SK-N-SH (cell line): Measurements from ENCODE around the gene CSNK2A1. TPM values are rescaled to one million over a fixed set of nuclear protein-coding genes. Genes with fewer than 3 reads are reported as not detected.

Experiments used
- CTCF ChIA-PET: fragments of 300-600, 350-600 bp; formaldehyde crosslinking; extraction: SDS; loops from one replicate; lab custom pipeline; 2021; lab: Yijun Ruan, JAX
- POLR2A ChIA-PET: fragments of 350-600 bp; sonication (Branson Sonifier 250); formaldehyde crosslinking; extraction: SDS; loops from one replicate; lab custom pipeline; 2020; ENCODE audit warnings: antibody characterized with exemption, inconsistent platforms; lab: Yijun Ruan, JAX
- DNase-seq: peaks from one replicate; pipeline ENCODE4 v3.0.0; 2012
- H2AFZ ChIP-seq: fragments of 200-600 bp; sonication (generic); 2 replicates; pipeline ENCODE4 v1.8.1; 2016; ENCODE audit warnings: antibody characterized with exemption, mild to moderate bottlenecking, low read depth
- H3F3A ChIP-seq: fragments of 200-600 bp; sonication (generic); replicated peaks from 2 replicates; pipeline ENCODE3; 2016; ENCODE audit warnings: antibody characterized with exemption, mild to moderate bottlenecking; ENCODE audit not compliant: insufficient read depth
- H3K27ac ChIP-seq, 2 experiments: fragments of 200-500 bp in 1 of 2; fragments of 200-600 bp in 1 of 2; sonication (Bioruptor generic) in 1 of 2; sonication (generic), shearing (Covaris generic) in 1 of 2; 2 replicates each; pipeline versions ENCODE4 v1.5.1 to v1.6.1; 2014 to 2016; ENCODE audit warnings: low read depth in 2 of 2, inconsistent platforms in 1 of 2, low read length in 1 of 2, mild to moderate bottlenecking in 1 of 2, mixed read lengths in 1 of 2
- H3K27me3 ChIP-seq: fragments of 200-600 bp; sonication (generic), shearing (Covaris generic); 2 replicates; pipeline ENCODE4 v1.6.1; 2016; ENCODE audit warnings: mixed run types; ENCODE audit not compliant: insufficient read depth
- H3K36me3 ChIP-seq, 2 experiments: fragments of 200-500 bp in 1 of 2; fragments of 200-600 bp in 1 of 2; sonication (Bioruptor generic) in 1 of 2; sonication (generic) in 1 of 2; replicated peaks in 1 of 2; 2 replicates each; pipeline versions ENCODE3 to v1.5.1; 2014 to 2016; ENCODE audit warnings: low read length in 1 of 2, mild to moderate bottlenecking in 1 of 2; ENCODE audit not compliant: insufficient read depth in 2 of 2, control insufficient read depth in 1 of 2
- H3K4me1 ChIP-seq, 2 experiments: fragments of 200-500 bp in 1 of 2; fragments of 200-600 bp in 1 of 2; sonication (Bioruptor generic) in 1 of 2; sonication (generic), shearing (Covaris generic) in 1 of 2; 2 replicates each; pipeline versions ENCODE4 v1.5.1 to v1.6.1; 2014 to 2016; ENCODE audit warnings: low read depth in 1 of 2, low read length in 1 of 2, mixed run types in 1 of 2; ENCODE audit not compliant: insufficient read depth in 2 of 2, control insufficient read depth in 1 of 2
- H3K4me2 ChIP-seq: fragments of 200-600 bp; sonication (generic), shearing (Covaris generic); 2 replicates; pipeline ENCODE4 v1.6.1; 2017; ENCODE audit warnings: mixed run types
- H3K4me3 ChIP-seq, 2 experiments: fragments of 200-500 bp in 1 of 2; fragments of 200-600 bp in 1 of 2; sonication (Bioruptor generic) in 1 of 2; sonication (generic), shearing (Covaris generic) in 1 of 2; 2 replicates each; pipeline versions ENCODE4 v1.5.1 to v1.8.1; 2014 to 2016; ENCODE audit warnings: low read depth in 2 of 2, inconsistent platforms in 1 of 2, low read length in 1 of 2, mild to moderate bottlenecking in 1 of 2, mixed read lengths in 1 of 2, moderate library complexity in 1 of 2
- H3K79me2 ChIP-seq: fragments of 200-600 bp; sonication (generic); 2 replicates; pipeline ENCODE4 v1.8.1; 2017; ENCODE audit warnings: mild to moderate bottlenecking; ENCODE audit not compliant: insufficient read depth
- H3K9ac ChIP-seq: fragments of 200-600 bp; sonication (generic); 2 replicates; pipeline ENCODE4 v1.6.1; 2017; ENCODE audit warnings: mixed run types
- H3K9me2 ChIP-seq: fragments of 200-600 bp; sonication (generic); 2 replicates; pipeline ENCODE4 v1.6.1; 2017; ENCODE audit warnings: mixed run types
- H3K9me3 ChIP-seq: fragments of 200-600 bp; sonication (generic); 2 replicates; pipeline ENCODE4 v1.6.1; 2017; ENCODE audit warnings: mixed run types, mild to moderate bottlenecking, moderate library complexity
- H4K20me1 ChIP-seq: fragments of 200-600 bp; sonication (generic); 2 replicates; pipeline ENCODE4 v1.6.1; 2017; ENCODE audit warnings: mild to moderate bottlenecking, mixed run types; ENCODE audit not compliant: insufficient read depth
- CHD2 ChIP-seq: fragments of 150-350 bp; IDR thresholded peaks from 2 replicates; pipeline ENCODE4 v1.6.1; 2018; ENCODE audit warnings: low read length; ENCODE audit not compliant: partially characterized antibody
- ELF1 ChIP-seq: IDR thresholded peaks from 2 replicates; pipeline ENCODE4 v1.4.0; 2012
- FOXJ3 ChIP-seq: sonication (generic); formaldehyde crosslinking; IDR thresholded peaks from 2 replicates; pipeline ENCODE4 v1.5.1; 2020; ENCODE audit warnings: mild to moderate bottlenecking, missing genetic modification reagents
- FOXM1 ChIP-seq: IDR thresholded peaks from 2 replicates; pipeline ENCODE4 v1.4.0; 2012; ENCODE audit warnings: low read depth, mild to moderate bottlenecking
- GABPA ChIP-seq: IDR thresholded peaks from 2 replicates; pipeline ENCODE4 v1.4.0; 2012; ENCODE audit warnings: low read depth, mild to moderate bottlenecking
- JUND ChIP-seq: IDR thresholded peaks from 2 replicates; pipeline ENCODE4 v1.4.0; 2012
- MAX ChIP-seq: IDR thresholded peaks from 2 replicates; pipeline ENCODE4 v1.4.0; 2012; ENCODE audit warnings: low read depth
- MEF2A ChIP-seq: IDR thresholded peaks from 2 replicates; pipeline ENCODE4 v1.4.0; 2012; ENCODE audit warnings: low read depth, borderline replicate concordance
- NFIC ChIP-seq: IDR thresholded peaks from 2 replicates; pipeline ENCODE4 v1.4.0; 2012; ENCODE audit warnings: borderline replicate concordance
- PBX3 ChIP-seq: IDR thresholded peaks from 2 replicates; pipeline ENCODE4; 2012
- RAD21 ChIP-seq: IDR thresholded peaks from 2 replicates; pipeline ENCODE4 v1.6.1; 2012; ENCODE audit warnings: mild to moderate bottlenecking, low read length
- RCOR1 ChIP-seq: fragments of 150-350 bp; IDR thresholded peaks from 2 replicates; pipeline ENCODE4 v1.6.1; 2017; ENCODE audit warnings: antibody characterized with exemption, low read length
- REST ChIP-seq: IDR thresholded peaks from 2 replicates; pipeline ENCODE4 v1.6.1; 2012; ENCODE audit warnings: mild to moderate bottlenecking, low read depth, low read length, moderate library complexity
- RXRA ChIP-seq: IDR thresholded peaks from 2 replicates; pipeline ENCODE4 v1.4.0; 2012; ENCODE audit warnings: low read depth, mild to moderate bottlenecking, borderline replicate concordance
- SMC3 ChIP-seq: IDR thresholded peaks from 2 replicates; pipeline ENCODE4 v1.6.1; 2012; ENCODE audit warnings: low read depth, low read length, improper control_type of control experiment
- TAF1 ChIP-seq: IDR thresholded peaks from 2 replicates; pipeline ENCODE4 v1.6.1; 2012; ENCODE audit warnings: low read depth, mild to moderate bottlenecking, low read length, moderate library complexity, borderline replicate concordance
- TEAD4 ChIP-seq: IDR thresholded peaks from 2 replicates; pipeline ENCODE4 v1.4.0; 2012; ENCODE audit warnings: mild to moderate bottlenecking, borderline replicate concordance; ENCODE audit not compliant: insufficient read depth
- USF1 ChIP-seq: IDR thresholded peaks from 2 replicates; pipeline ENCODE4 v1.4.0; 2012; ENCODE audit warnings: low read depth, borderline replicate concordance
- USF2 ChIP-seq: fragments of 150-350 bp; IDR thresholded peaks from 2 replicates; pipeline ENCODE4 v1.6.1; 2017; ENCODE audit warnings: antibody characterized with exemption, low read length, low read depth, borderline replicate concordance
- polyA plus RNA-seq, 3 experiments: library from polyadenylated mRNA; depleted of rRNA; stranded (reverse); fragments of >200 nt; gene quantifications; 2 replicates each; pipeline ENCODE4 v1.2.3, GENCODE V29; 2012

CSNK2A1 gene
- polyA plus RNA-seq, 1 of the 3 experiments (the other 2 are of a cell fraction) = 61.9 TPM

GRCh38 chr20:531608-532007, 12.0 kb downstream of the CSNK2A1 start:
- peaks cover under 1 to 7% of the 10 kb centered on the region in 2 experiments; a peak in 2 of 4 replicates for H3K4me1 ChIP-seq
- H3K9ac ChIP-seq = no peak overlapping the region
- no peaks in the 10 kb centered on the region for H3K9me2 ChIP-seq
- ChIA-PET POLR2A (no interaction called here), CTCF (no interaction called here)
- no peaks in the 10 kb centered on the region for H3F3A ChIP-seq
- H3K36me3 ChIP-seq = peaks cover 5 to 31% of the 10 kb centered on the region in 2 experiments
- peaks cover 8% of the 10 kb centered on the region; the same call in 1 of the 2 replicates for H3K9me3 ChIP-seq
- no peak overlapping the region for H3K4me3 ChIP-seq
- no peak overlapping the region for H3K27ac ChIP-seq
- no peak for DNase-seq
- no peaks in the 10 kb centered on the region for H3K27me3 ChIP-seq
- peaks cover 78% of the 10 kb centered on the region for H4K20me1 ChIP-seq
- no peak for TF ChIP-seq RCOR1
- no peak for TF ChIP-seq SMC3
- no peak for TF ChIP-seq USF2
- no peak for TF ChIP-seq FOXM1
- TF ChIP-seq RAD21 = no peak
- TF ChIP-seq ELF1 = no peak
- TF ChIP-seq NFIC = no peak
- no peak for TF ChIP-seq TEAD4
- no peak for TF ChIP-seq MEF2A
- TF ChIP-seq PBX3 = no peak
- TF ChIP-seq MAX = no peak
- no peak for TF ChIP-seq FOXJ3
- TF ChIP-seq USF1 = no peak
- TF ChIP-seq REST = no peak
- TF ChIP-seq GABPA = no peak
- no peak for TF ChIP-seq JUND
- no peak for TF ChIP-seq CHD2
- no peak for TF ChIP-seq TAF1
- TF ChIP-seq RXRA = no peak
- H3K79me2 ChIP-seq = peaks cover 100% of the 10 kb centered on the region
- no peak overlapping the region for H3K4me2 ChIP-seq
- no peak overlapping the region for H2AFZ ChIP-seq
